IPS-NIHi11 (cell line): Measurements from ENCODE around the gene MAK.
"Not testable (repeated sequence)": the region's sequence is repeated elsewhere in the genome, so short reads cannot be mapped to it uniquely, and the experiment has no call there.

Source experiments
- DNase-seq: peaks from one replicate; pipeline ENCODE4 v3.0.0; 2012; ENCODE audit warnings: mixed read lengths, low spot score

The MAK gene

GRCh38 chr6:10725716-10726115, 112.6 kb downstream of the MAK start:
- no peak for DNase-seq

GRCh38 chr6:10725044-10725443, 113.3 kb downstream of the MAK start:
- no peak for DNase-seq

- no peak for DNase-seq
Observed at GRCh38 chr6:10723567-10723881, 114.8 kb downstream of the MAK start.

DNA sequence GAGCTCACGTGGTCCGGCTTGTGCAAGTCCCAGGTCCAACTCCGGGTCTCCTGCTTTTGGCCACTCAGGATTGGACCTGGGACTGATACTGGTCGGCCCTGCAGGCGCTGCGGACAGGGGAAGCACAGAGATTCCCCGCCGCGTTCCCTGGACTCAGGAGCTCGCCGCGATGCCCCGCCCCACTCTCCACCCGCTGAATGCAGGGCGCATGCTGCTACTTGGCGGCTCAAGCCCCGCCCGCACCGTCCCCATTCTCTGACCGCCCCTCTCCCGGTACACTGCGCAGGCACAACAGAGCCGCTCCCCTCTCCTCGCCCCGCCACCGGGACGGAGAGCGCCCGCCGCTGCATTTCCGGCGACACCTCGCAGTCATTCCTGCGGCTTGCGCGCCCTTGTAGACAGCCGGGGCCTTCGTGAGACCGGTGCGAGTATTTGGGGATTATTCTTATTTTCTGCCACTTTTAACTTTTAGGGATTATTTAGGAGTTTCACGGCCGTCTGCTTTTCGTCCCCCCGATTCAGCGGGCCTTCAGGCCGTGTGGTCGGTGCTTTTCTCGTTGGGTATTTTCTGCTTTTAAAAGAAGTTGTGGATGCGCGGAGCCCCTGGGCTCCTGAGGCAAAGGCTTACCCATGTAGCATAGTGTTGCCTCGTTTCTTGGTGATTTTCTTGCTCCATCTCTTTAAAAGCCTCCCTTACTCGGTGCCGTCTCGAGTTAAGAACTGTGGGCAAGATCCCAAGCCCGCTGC, 115.3 kb downstream of the MAK start, which contains the start of gene TMEM14C:
Gene TMEM14C (plus strand): TSS at position 251 of the 747 bp plus-strand sequence. CDS start 1,544 bp downstream, outside the sequence.
- peak; percentile 99 for DNase-seq

DNA sequence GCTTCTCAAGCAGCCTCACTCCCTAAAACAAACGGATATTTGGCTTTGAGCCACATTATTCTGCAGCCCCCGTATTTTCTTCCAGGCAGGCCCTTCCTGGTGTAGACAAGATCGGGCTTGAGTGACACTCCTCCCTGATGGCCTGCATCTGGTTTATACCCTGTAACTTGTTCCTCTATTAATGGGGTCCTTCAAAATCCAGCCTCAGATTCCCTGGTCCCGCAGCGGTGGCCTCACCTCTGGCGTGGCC, 115.8 kb downstream of the MAK start:
- no peak for DNase-seq

- DNase-seq: no peak
Observed at GRCh38 chr6:10721850-10722569, 116.3 kb downstream of the MAK start.

DNA sequence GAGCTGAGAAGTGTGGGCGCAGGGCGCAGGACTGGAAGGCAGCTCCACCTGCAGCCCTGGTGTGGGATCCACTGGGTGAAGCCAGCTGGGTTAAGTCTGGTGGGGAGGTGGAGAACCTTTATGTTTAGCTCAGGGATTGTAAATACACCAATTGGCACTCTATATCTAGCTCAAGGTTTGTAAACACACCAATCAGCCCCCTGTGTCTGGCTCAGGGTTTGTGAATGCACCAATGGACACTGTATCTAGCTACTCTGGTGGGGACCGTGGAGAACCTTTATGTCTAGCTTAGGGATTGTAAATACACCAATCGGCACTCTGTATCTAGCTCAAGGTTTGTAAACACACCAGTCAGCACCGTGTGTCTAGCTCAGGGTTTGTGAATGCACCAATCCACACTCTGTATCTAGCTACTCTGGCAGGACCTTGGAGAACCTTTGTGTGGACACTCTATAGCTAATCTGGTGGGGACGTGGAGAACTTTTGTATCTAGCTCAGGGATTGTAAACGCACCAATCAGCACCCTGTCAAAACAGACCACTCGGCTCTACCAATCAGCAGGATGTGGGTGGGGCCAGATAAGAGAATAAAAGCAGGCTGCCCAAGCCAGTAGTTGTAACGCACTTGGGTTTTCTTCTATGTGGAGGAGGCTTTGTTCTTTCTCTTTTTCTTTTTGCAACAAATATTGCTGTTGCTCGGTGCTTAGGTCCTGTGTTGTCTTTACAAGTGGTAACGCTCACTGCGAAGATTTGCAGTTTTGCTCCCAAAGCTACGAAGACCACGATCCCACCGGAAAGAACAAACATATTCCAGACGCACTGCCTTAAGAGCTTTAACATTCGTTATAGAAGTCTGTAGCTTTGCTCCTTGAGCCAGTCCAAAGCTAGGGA, 117.1 kb downstream of the MAK start:
- not testable (repeated sequence) for DNase-seq

DNA sequence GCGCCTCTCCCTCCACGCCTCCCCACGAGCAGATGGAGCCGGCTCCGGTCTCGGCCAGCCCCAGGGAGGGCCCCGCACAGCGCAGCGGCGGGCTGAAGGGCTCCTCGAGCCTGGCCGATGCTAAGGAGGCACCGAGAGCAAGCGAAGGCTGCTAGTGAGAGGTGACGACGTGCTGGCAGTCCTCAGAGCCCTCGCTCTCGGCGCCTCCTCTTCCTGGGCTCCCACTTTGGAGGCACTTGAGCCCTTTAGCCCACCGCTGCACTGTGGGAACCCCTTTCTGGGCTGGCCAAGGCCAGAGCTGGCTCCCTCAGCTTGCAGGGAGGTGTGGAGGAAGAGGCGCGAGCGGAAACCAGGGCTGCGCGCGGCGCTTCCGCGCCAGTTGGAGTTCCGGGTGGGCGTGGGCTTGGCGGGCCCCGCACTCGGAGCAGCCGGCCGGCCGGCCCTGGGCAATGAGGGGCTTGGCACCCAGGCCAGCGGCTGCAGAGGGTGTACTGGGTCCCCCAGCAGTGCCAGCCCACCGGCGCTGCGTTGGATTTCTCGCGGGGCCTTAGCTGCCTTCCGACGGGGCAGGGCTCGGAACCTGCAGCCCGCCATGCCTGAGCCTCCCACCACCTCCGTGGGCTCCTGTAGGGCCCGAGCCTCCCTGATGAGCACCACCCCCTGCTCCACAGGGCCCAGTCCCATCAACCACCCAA, 117.9 kb downstream of the MAK start:
- no peak for DNase-seq

DNA sequence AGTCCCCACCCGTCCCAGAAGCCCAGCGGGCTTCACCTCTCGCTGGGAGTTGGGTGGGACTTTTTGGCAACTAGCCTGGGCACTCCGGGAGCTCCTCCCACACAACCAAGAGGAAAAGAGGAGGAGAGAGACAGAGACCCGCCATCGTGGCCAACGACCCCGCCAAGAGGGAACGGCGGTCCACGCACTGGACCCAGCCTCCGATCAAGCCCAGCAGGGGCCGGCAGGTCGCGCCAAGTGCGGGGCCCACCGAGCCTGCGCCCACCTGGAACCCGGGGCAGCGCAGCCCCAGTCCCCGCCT, 118.4 kb downstream of the MAK start:
- no peak for DNase-seq

GRCh38 chr6:10719296-10719963, 118.9 kb downstream of the MAK start:
- no peak for DNase-seq

GRCh38 chr6:10713962-10714361, 124.4 kb downstream of the MAK start:
- no peak for DNase-seq
